T follicular helper cell (primary cell): Measurements from ENCODE around the gene KATNB1.
A peak's percentile ranks its signal among the peaks of the same experiment; 100 is the strongest.

Source experiments
- DNase-seq: peaks from one replicate; pipeline ENCODE4 v3.0.0-alpha.2; 2020; ENCODE audit warnings: low read depth

KATNB1 gene

GRCh38 chr16:57756424-57757325 lies 21.1 kb downstream of the KATNB1 start:
- no peak for DNase-seq

- peak; percentile 82 for DNase-seq
These were observed 21.8 kb downstream of the KATNB1 start for GRCh38 chr16:57757326-57757786.

DNA sequence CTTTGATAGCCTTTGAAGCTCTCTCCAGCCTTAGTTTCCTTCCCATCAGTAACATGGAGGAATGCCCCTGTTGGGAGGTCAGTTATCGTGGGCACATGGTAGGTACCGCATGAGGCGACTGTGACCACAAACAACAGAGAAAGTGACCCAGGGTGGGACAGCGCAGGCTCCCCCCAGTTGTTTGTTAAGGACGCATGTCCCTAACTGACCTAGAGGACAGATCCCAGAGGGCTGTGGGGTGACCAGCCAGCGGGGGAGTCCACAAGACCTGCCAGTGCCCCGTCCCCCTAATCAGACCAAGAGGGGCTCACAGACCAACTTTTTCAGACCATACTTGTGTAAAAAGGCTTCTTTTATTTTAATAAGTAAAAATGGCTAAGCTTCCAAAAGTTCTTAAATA lies 22.3 kb downstream of the KATNB1 start:
- DNase-seq: no peak

- DNase-seq: no peak
These were observed 23.0 kb downstream of the KATNB1 start for GRCh38 chr16:57758331-57759117.

GRCh38 chr16:57759131-57759530 lies 23.6 kb downstream of the KATNB1 start:
- DNase-seq: no peak

- no peak for DNase-seq
These were observed 24.2 kb downstream of the KATNB1 start for GRCh38 chr16:57759541-57760356.

DNA sequence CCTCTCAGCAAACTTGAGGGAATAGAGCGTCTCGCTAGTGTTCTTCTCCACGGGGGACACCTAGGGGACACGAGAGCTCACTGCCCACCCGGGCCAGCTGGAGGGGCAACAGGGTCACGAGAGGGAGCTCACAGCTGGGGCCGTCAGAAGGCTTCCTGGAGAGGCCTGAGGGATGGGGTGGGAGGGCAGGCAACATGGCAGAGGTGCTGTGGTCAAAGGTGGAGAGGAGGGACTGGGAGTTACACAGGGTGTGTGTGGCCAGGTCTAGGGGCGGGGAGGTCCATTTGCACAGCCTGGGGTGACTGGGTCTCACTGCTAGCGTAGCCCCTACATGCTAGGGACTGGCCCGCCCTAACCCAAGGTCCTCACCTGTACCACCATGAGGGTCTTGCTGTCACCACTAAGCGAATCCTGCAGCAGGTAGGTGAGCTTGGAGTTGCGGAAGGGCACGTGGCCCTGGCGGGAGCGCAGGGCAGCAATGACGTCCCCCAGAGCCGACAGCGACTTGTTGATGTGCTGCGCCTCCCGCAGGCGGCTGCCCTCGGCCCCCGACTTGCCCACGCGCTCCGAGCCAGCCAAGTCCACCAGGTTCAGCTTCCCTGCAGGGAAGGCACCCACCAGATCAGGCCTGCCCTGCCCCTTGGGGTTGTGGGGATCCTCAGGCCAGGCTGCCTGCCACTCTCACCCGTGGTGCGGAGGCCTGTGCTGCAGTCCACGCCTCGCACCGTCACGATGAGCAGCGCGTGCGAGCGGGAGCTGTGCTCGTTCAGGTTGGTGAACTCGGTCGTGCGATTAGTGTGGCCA lies 25.0 kb downstream of the KATNB1 start:
- DNase-seq: no peak

GRCh38 chr16:57761301-57761700 lies 25.7 kb downstream of the KATNB1 start:
- DNase-seq: no peak

- DNase-seq: no peak
These were observed 26.4 kb downstream of the KATNB1 start for GRCh38 chr16:57761957-57762356.

- DNase-seq: no peak
These were observed 26.9 kb downstream of the KATNB1 start for GRCh38 chr16:57762365-57763040.

- DNase-seq: no peak
These were observed 27.9 kb downstream of the KATNB1 start for GRCh38 chr16:57763285-57764005.

GRCh38 chr16:57764006-57764340 lies 28.4 kb downstream of the KATNB1 start:
- DNase-seq: no peak

DNA sequence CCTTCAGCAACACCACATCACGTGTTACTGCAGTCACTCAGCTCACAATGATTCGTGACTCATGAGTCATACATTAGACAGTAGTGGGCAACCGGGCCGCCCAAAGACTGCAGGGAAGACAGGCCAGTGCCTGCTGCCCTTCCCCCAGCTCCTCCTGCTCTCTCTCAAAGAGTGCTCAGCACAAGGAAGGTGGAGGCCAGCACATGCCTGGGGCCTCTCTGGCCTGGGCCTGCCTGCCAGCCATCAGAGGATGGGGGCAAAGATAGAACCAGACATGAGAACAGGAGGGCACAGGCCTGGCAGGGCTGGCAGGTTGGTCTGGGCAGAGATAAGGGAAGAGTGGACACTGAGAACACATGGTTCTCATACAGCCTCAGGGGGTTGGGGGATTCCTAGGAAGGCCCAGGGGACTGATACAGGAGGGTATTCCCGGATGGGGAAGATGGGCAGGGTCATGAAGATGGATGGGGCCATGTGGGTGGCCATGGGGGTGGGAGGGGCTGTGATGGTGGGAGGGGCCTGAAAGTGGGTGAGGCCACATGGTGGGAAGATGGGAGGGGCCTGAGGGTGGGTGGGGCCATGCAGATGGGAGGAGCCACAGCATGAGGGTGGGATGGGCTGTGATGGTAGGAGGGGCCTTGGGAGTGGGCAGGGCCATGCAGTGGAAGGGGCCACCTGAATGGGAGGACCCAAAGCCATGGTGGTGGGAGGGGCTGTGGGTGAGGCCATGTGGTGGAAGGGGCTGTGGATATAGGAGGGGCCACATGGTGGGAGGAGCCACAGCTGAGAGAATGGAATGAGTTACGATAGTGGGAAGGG lies 29.0 kb downstream of the KATNB1 start:
- DNase-seq: peak; percentile 3

GRCh38 chr16:57765160-57765728 lies 29.7 kb downstream of the KATNB1 start:
- no peak for DNase-seq

- no peak for DNase-seq
These were observed 31.3 kb downstream of the KATNB1 start for GRCh38 chr16:57766714-57767348.

DNA sequence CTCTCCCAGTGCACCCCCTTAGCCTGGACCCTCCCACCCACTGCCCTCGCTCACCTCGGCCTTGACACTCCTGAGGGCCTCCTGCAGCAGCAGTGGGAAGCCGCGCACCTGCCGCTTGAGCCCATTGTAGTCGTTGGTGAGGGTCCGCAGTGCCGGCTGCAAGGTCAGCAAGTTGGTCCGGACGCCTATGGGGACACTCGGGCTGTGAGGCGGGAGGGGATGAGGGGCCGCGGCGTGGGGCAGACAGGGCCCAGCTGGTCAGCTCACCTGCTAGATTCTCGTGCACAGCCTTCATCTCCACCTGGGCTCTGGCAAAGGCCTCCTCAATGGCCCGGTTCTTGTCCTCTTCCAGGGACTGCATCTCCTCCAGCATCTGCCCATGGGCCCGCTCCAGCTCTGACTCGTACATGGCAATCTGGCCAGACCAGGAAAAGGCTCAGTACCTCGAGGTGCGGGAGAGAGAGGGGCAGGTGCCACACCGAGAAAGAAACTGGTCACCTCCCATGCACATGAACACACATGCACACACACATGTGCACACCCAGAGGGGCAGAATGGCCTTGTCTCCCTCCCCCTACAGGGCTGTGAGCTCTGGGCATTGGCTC lies 34.1 kb downstream of the KATNB1 start:
- DNase-seq: no peak

DNA sequence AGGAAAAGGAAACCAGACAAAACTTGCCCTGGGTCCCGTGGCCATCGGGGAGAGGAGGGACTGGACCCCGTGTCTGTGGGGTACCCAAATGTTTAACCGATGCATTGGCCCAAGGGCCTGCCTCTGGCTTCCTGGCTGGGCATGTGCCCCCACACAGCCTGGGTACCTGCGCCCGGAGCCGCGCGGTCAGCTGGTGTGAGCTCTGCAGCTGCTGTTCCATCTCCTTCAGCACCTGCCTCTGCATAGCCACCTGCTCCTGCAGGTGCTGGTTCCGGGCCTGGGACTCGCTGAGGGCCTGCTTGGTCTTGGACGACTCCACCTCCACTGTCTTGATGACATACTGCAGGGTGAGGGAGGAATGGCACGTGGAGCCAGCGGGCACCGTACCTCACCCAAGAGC lies 34.8 kb downstream of the KATNB1 start:
- no peak for DNase-seq
